SK-N-SH (cell line): ENCODE results near the gene OR4A15. TPM values are rescaled to one million over a fixed set of nuclear protein-coding genes. Genes with fewer than 3 reads are reported as not detected.

Experiments used
- CTCF ChIA-PET: fragments of 300-600, 350-600 bp; formaldehyde crosslinking; extraction: SDS; loops from one replicate; lab custom pipeline; 2021; lab: Yijun Ruan, JAX
- POLR2A ChIA-PET: fragments of 350-600 bp; sonication (Branson Sonifier 250); formaldehyde crosslinking; extraction: SDS; loops from one replicate; lab custom pipeline; 2020; ENCODE audit warnings: antibody characterized with exemption, inconsistent platforms; lab: Yijun Ruan, JAX
- DNase-seq: peaks from one replicate; pipeline ENCODE4 v3.0.0; 2012
- H2AFZ ChIP-seq: fragments of 200-600 bp; sonication (generic); 2 replicates; pipeline ENCODE4 v1.8.1; 2016; ENCODE audit warnings: antibody characterized with exemption, mild to moderate bottlenecking, low read depth
- H3F3A ChIP-seq: fragments of 200-600 bp; sonication (generic); replicated peaks from 2 replicates; pipeline ENCODE3; 2016; ENCODE audit warnings: antibody characterized with exemption, mild to moderate bottlenecking; ENCODE audit not compliant: insufficient read depth
- H3K27ac ChIP-seq, 2 experiments: fragments of 200-500 bp in 1 of 2; fragments of 200-600 bp in 1 of 2; sonication (Bioruptor generic) in 1 of 2; sonication (generic), shearing (Covaris generic) in 1 of 2; 2 replicates each; pipeline versions ENCODE4 v1.5.1 to v1.6.1; 2014 to 2016; ENCODE audit warnings: low read depth in 2 of 2, inconsistent platforms in 1 of 2, low read length in 1 of 2, mild to moderate bottlenecking in 1 of 2, mixed read lengths in 1 of 2
- H3K27me3 ChIP-seq: fragments of 200-600 bp; sonication (generic), shearing (Covaris generic); 2 replicates; pipeline ENCODE4 v1.6.1; 2016; ENCODE audit warnings: mixed run types; ENCODE audit not compliant: insufficient read depth
- H3K36me3 ChIP-seq, 2 experiments: fragments of 200-500 bp in 1 of 2; fragments of 200-600 bp in 1 of 2; sonication (Bioruptor generic) in 1 of 2; sonication (generic) in 1 of 2; replicated peaks in 1 of 2; 2 replicates each; pipeline versions ENCODE3 to v1.5.1; 2014 to 2016; ENCODE audit warnings: low read length in 1 of 2, mild to moderate bottlenecking in 1 of 2; ENCODE audit not compliant: insufficient read depth in 2 of 2, control insufficient read depth in 1 of 2
- H3K4me1 ChIP-seq, 2 experiments: fragments of 200-500 bp in 1 of 2; fragments of 200-600 bp in 1 of 2; sonication (Bioruptor generic) in 1 of 2; sonication (generic), shearing (Covaris generic) in 1 of 2; 2 replicates each; pipeline versions ENCODE4 v1.5.1 to v1.6.1; 2014 to 2016; ENCODE audit warnings: low read depth in 1 of 2, low read length in 1 of 2, mixed run types in 1 of 2; ENCODE audit not compliant: insufficient read depth in 2 of 2, control insufficient read depth in 1 of 2
- H3K4me2 ChIP-seq: fragments of 200-600 bp; sonication (generic), shearing (Covaris generic); 2 replicates; pipeline ENCODE4 v1.6.1; 2017; ENCODE audit warnings: mixed run types
- H3K4me3 ChIP-seq, 2 experiments: fragments of 200-500 bp in 1 of 2; fragments of 200-600 bp in 1 of 2; sonication (Bioruptor generic) in 1 of 2; sonication (generic), shearing (Covaris generic) in 1 of 2; 2 replicates each; pipeline versions ENCODE4 v1.5.1 to v1.8.1; 2014 to 2016; ENCODE audit warnings: low read depth in 2 of 2, inconsistent platforms in 1 of 2, low read length in 1 of 2, mild to moderate bottlenecking in 1 of 2, mixed read lengths in 1 of 2, moderate library complexity in 1 of 2
- H3K79me2 ChIP-seq: fragments of 200-600 bp; sonication (generic); 2 replicates; pipeline ENCODE4 v1.8.1; 2017; ENCODE audit warnings: mild to moderate bottlenecking; ENCODE audit not compliant: insufficient read depth
- H3K9ac ChIP-seq: fragments of 200-600 bp; sonication (generic); 2 replicates; pipeline ENCODE4 v1.6.1; 2017; ENCODE audit warnings: mixed run types
- H3K9me2 ChIP-seq: fragments of 200-600 bp; sonication (generic); 2 replicates; pipeline ENCODE4 v1.6.1; 2017; ENCODE audit warnings: mixed run types
- H3K9me3 ChIP-seq: fragments of 200-600 bp; sonication (generic); 2 replicates; pipeline ENCODE4 v1.6.1; 2017; ENCODE audit warnings: mixed run types, mild to moderate bottlenecking, moderate library complexity
- H4K20me1 ChIP-seq: fragments of 200-600 bp; sonication (generic); 2 replicates; pipeline ENCODE4 v1.6.1; 2017; ENCODE audit warnings: mild to moderate bottlenecking, mixed run types; ENCODE audit not compliant: insufficient read depth
- EZH2phosphoT487 ChIP-seq: fragments of 200-600 bp; sonication (generic); IDR thresholded peaks from 2 replicates; pipeline ENCODE4 v1.6.1; 2017; ENCODE audit warnings: low read depth, mixed run types, mild to moderate bottlenecking, antibody characterized with exemption, moderate library complexity, borderline replicate concordance
- FOXJ3 ChIP-seq: sonication (generic); formaldehyde crosslinking; IDR thresholded peaks from 2 replicates; pipeline ENCODE4 v1.5.1; 2020; ENCODE audit warnings: mild to moderate bottlenecking, missing genetic modification reagents
- FOXM1 ChIP-seq: IDR thresholded peaks from 2 replicates; pipeline ENCODE4 v1.4.0; 2012; ENCODE audit warnings: low read depth, mild to moderate bottlenecking
- GABPA ChIP-seq: IDR thresholded peaks from 2 replicates; pipeline ENCODE4 v1.4.0; 2012; ENCODE audit warnings: low read depth, mild to moderate bottlenecking
- GATA2 ChIP-seq: sonication (generic); formaldehyde crosslinking; IDR thresholded peaks from 2 replicates; pipeline ENCODE4 v1.5.0; 2020; ENCODE audit warnings: mild to moderate bottlenecking, missing genetic modification reagents
- MXI1 ChIP-seq: IDR thresholded peaks from 2 replicates; pipeline ENCODE4 v1.6.1; 2012; ENCODE audit warnings: mild to moderate bottlenecking, low read depth, low read length, improper control_type of control experiment
- NFIC ChIP-seq: IDR thresholded peaks from 2 replicates; pipeline ENCODE4 v1.4.0; 2012; ENCODE audit warnings: borderline replicate concordance
- NRF1 ChIP-seq: IDR thresholded peaks from 2 replicates; pipeline ENCODE4 v1.6.1; 2012; ENCODE audit warnings: low read depth, mild to moderate bottlenecking, low read length
- POLR2AphosphoS5 ChIP-seq: IDR thresholded peaks from 2 replicates; pipeline ENCODE4 v1.6.1; 2012; ENCODE audit warnings: low read depth, low read length
- RAD21 ChIP-seq: IDR thresholded peaks from 2 replicates; pipeline ENCODE4 v1.6.1; 2012; ENCODE audit warnings: mild to moderate bottlenecking, low read length
- RCOR1 ChIP-seq: fragments of 150-350 bp; IDR thresholded peaks from 2 replicates; pipeline ENCODE4 v1.6.1; 2017; ENCODE audit warnings: antibody characterized with exemption, low read length
- SIN3A ChIP-seq: IDR thresholded peaks from 2 replicates; pipeline ENCODE4 v1.6.1; 2012; ENCODE audit warnings: low read depth, mild to moderate bottlenecking, low read length, moderate library complexity, borderline replicate concordance
- SMC3 ChIP-seq: IDR thresholded peaks from 2 replicates; pipeline ENCODE4 v1.6.1; 2012; ENCODE audit warnings: low read depth, low read length, improper control_type of control experiment
- WGBS: methylation state at CpG from one replicate; pipeline ENCODE4 v1.1.6; 2017; ENCODE audit warnings: low lambda C conversion rate; 5-methylcytosine and 5-hydroxymethylcytosine counted together
- polyA plus RNA-seq, 3 experiments: library from polyadenylated mRNA; depleted of rRNA; stranded (reverse); fragments of >200 nt; gene quantifications; 2 replicates each; pipeline ENCODE4 v1.2.3, GENCODE V29; 2012
- TF ChIP-seq, protein P1 (sequence below): IDR thresholded peaks from 2 replicates; pipeline ENCODE4 v1.4.0; 2012; ENCODE audit warnings: low read depth, borderline replicate concordance
- TF ChIP-seq, protein P2 (sequence below): IDR thresholded peaks from 2 replicates; pipeline ENCODE4 v1.4.0; 2012; ENCODE audit warnings: low read depth, borderline replicate concordance
- TF ChIP-seq, protein P3 (sequence below): IDR thresholded peaks from 2 replicates; pipeline ENCODE4 v1.4.0; 2012; ENCODE audit warnings: low read depth
- TF ChIP-seq, protein P4 (sequence below): fragments of 150-350 bp; IDR thresholded peaks from 2 replicates; pipeline ENCODE4 v1.6.1; 2017; ENCODE audit warnings: antibody characterized with exemption, low read length, low read depth, borderline replicate concordance
- TF ChIP-seq, protein P5 (sequence below): IDR thresholded peaks from 2 replicates; pipeline ENCODE4 v1.6.1; 2012; ENCODE audit warnings: mild to moderate bottlenecking, low read depth, low read length, moderate library complexity

OR4A15 gene
- polyA plus RNA-seq, 1 of the 3 experiments (the other 2 are of a cell fraction), result not detected

DNA sequence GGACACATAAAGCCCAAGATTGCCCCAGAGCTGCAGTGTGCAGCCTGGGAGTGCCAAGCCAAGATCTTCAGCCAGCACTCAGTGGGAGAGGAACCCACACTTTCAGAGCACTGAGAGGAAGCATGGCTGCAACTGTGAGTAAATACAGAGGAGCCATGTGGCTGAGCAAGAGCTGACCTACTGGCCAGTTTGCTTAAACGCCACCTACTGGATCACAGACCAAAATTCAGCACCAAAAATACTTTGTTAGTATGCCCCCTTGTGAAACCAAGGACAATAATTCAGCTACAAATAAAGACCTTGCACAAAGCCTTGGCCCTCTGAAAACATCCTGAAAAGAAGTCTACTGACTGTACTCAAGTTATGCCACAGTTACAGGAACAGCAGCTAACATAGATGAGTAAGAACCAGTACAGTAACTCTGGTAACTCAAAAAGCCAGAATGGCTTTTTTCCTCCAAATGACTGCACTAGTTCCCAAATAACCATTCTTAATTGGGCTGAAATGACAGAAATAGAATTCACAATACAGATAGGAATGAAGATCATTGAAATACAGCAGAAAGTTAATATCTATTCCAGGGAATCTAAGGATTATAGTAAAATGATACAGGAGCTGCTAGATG, 10.1 kb upstream of the OR4A15 start:
- H3K9me2 ChIP-seq, result no peaks in the 10 kb centered on the region
- H3K4me2 ChIP-seq, result no peak overlapping the region
- H3F3A ChIP-seq, result no peaks in the 10 kb centered on the region
- whole genome bisulfite sequencing, result 0% methylated on average over 1 of the region's 1 CpG
- no peak overlapping the region for H3K4me3 ChIP-seq
- TF ChIP-seq EZH2phosphoT487 (no peak), GATA2 (CRISPR knock-in tag) (no peak), NRF1 (no peak), RAD21 (no peak; the same call in 1 of the 2 replicates), POLR2AphosphoS5 (no peak), SIN3A (no peak), SMC3 (no peak), GABPA (no peak), MXI1 (no peak), NFIC (no peak)
- TF ChIP-seq, protein P1, sequence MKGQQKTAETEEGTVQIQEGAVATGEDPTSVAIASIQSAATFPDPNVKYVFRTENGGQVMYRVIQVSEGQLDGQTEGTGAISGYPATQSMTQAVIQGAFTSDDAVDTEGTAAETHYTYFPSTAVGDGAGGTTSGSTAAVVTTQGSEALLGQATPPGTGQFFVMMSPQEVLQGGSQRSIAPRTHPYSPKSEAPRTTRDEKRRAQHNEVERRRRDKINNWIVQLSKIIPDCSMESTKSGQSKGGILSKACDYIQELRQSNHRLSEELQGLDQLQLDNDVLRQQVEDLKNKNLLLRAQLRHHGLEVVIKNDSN, result no peak
- TF ChIP-seq, protein P2, sequence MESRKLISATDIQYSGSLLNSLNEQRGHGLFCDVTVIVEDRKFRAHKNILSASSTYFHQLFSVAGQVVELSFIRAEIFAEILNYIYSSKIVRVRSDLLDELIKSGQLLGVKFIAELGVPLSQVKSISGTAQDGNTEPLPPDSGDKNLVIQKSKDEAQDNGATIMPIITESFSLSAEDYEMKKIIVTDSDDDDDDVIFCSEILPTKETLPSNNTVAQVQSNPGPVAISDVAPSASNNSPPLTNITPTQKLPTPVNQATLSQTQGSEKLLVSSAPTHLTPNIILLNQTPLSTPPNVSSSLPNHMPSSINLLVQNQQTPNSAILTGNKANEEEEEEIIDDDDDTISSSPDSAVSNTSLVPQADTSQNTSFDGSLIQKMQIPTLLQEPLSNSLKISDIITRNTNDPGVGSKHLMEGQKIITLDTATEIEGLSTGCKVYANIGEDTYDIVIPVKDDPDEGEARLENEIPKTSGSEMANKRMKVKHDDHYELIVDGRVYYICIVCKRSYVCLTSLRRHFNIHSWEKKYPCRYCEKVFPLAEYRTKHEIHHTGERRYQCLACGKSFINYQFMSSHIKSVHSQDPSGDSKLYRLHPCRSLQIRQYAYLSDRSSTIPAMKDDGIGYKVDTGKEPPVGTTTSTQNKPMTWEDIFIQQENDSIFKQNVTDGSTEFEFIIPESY, result no peak
- TF ChIP-seq, protein P3, sequence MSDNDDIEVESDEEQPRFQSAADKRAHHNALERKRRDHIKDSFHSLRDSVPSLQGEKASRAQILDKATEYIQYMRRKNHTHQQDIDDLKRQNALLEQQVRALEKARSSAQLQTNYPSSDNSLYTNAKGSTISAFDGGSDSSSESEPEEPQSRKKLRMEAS, result no peak
- TF ChIP-seq, all 33 proteins: peak for 0
- DNase-seq, result no peak
- no peak overlapping the region for H3K9ac ChIP-seq
- H3K79me2 ChIP-seq, result no peaks in the 10 kb centered on the region
- POLR2A ChIA-PET, result no interaction called here
- H3K9me3 ChIP-seq, result no peaks in the 10 kb centered on the region; the same call in 1 of the 2 replicates
- no peaks in the 10 kb centered on the region for H3K36me3 ChIP-seq
- no peaks in the 10 kb centered on the region for H4K20me1 ChIP-seq
- H3K27me3 ChIP-seq, result no peaks in the 10 kb centered on the region
- no peaks in the 10 kb centered on the region for H3K4me1 ChIP-seq
- H3K27ac ChIP-seq, result no peak overlapping the region
- CTCF ChIA-PET, result interaction anchor here (0.7 to 1.5 kb wide), 4 partner anchors 8 to 18 kb away, joined by 3 to 7 read pairs (median 4); no protein-coding TSS in a partner anchor
- H2AFZ ChIP-seq, result no peak overlapping the region

DNA sequence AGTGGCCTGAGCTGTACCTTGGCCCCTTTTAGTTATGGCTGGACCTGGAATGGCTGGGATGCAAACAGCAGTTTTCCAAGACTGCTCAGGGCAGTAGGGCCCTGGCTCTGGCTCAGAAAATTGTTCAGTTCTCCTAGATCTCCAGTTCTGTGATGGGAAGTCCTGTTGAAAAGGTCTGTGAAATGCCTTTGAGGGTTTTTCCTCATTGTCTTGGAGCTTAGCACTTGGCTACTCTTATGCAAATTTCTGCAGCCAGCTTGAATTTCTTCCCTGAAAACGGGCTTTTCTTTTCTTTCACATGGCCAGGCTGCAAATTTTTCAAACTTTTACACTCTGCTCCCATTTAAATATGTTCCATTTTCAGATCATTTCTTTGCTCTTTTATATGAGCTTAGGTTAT, 33.2 kb downstream of the OR4A15 start:
- POLR2A ChIA-PET, result no interaction called here
- no peaks in the 10 kb centered on the region for H3K79me2 ChIP-seq
- WGBS, result 3% methylated on average over 1 of the region's 1 CpG
- no peak for TF ChIP-seq RCOR1
- no peak for TF ChIP-seq GABPA
- TF ChIP-seq FOXJ3, result no peak
- TF ChIP-seq, protein P3, result no peak
- TF ChIP-seq FOXM1, result no peak
- TF ChIP-seq SIN3A, result no peak
- no peak for TF ChIP-seq GATA2 (CRISPR knock-in tag)
- TF ChIP-seq, protein P4, sequence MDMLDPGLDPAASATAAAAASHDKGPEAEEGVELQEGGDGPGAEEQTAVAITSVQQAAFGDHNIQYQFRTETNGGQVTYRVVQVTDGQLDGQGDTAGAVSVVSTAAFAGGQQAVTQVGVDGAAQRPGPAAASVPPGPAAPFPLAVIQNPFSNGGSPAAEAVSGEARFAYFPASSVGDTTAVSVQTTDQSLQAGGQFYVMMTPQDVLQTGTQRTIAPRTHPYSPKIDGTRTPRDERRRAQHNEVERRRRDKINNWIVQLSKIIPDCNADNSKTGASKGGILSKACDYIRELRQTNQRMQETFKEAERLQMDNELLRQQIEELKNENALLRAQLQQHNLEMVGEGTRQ, result no peak
- TF ChIP-seq, protein P5, sequence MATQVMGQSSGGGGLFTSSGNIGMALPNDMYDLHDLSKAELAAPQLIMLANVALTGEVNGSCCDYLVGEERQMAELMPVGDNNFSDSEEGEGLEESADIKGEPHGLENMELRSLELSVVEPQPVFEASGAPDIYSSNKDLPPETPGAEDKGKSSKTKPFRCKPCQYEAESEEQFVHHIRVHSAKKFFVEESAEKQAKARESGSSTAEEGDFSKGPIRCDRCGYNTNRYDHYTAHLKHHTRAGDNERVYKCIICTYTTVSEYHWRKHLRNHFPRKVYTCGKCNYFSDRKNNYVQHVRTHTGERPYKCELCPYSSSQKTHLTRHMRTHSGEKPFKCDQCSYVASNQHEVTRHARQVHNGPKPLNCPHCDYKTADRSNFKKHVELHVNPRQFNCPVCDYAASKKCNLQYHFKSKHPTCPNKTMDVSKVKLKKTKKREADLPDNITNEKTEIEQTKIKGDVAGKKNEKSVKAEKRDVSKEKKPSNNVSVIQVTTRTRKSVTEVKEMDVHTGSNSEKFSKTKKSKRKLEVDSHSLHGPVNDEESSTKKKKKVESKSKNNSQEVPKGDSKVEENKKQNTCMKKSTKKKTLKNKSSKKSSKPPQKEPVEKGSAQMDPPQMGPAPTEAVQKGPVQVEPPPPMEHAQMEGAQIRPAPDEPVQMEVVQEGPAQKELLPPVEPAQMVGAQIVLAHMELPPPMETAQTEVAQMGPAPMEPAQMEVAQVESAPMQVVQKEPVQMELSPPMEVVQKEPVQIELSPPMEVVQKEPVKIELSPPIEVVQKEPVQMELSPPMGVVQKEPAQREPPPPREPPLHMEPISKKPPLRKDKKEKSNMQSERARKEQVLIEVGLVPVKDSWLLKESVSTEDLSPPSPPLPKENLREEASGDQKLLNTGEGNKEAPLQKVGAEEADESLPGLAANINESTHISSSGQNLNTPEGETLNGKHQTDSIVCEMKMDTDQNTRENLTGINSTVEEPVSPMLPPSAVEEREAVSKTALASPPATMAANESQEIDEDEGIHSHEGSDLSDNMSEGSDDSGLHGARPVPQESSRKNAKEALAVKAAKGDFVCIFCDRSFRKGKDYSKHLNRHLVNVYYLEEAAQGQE, result no peak

More for the DNA sequence above, 33.2 kb downstream of the OR4A15 start:
- Histone ChIP-seq H3K9ac (no peak overlapping the region), H2AFZ (no peak overlapping the region), H3K4me2 (no peak overlapping the region), H3K27me3 (no peaks in the 10 kb centered on the region), H3K9me3 (no peaks in the 10 kb centered on the region), H3K9me2 (no peaks in the 10 kb centered on the region), H3F3A (no peaks in the 10 kb centered on the region), H4K20me1 (no peaks in the 10 kb centered on the region), H3K27ac (no peak overlapping the region), H3K4me3 (no peak overlapping the region), H3K36me3 (no peaks in the 10 kb centered on the region), H3K4me1 (no peaks in the 10 kb centered on the region)
- DNase-seq, result no peak
- CTCF ChIA-PET, result no interaction called here
